GM10266 (cell line): ENCODE results near the gene SUPT4H1.

Experiments used
- DNase-seq: peaks from one replicate; pipeline ENCODE4 v3.0.0; 2012; ENCODE audit errors: extremely low spot score
- CTCF ChIP-seq: IDR thresholded peaks from 2 replicates; pipeline ENCODE4 v1.5.1; 2012; ENCODE audit warnings: mild to moderate bottlenecking, low read depth; ENCODE audit not compliant: control insufficient read depth, insufficient read depth; ENCODE audit errors: missing control alignments

Gene SUPT4H1

DNA sequence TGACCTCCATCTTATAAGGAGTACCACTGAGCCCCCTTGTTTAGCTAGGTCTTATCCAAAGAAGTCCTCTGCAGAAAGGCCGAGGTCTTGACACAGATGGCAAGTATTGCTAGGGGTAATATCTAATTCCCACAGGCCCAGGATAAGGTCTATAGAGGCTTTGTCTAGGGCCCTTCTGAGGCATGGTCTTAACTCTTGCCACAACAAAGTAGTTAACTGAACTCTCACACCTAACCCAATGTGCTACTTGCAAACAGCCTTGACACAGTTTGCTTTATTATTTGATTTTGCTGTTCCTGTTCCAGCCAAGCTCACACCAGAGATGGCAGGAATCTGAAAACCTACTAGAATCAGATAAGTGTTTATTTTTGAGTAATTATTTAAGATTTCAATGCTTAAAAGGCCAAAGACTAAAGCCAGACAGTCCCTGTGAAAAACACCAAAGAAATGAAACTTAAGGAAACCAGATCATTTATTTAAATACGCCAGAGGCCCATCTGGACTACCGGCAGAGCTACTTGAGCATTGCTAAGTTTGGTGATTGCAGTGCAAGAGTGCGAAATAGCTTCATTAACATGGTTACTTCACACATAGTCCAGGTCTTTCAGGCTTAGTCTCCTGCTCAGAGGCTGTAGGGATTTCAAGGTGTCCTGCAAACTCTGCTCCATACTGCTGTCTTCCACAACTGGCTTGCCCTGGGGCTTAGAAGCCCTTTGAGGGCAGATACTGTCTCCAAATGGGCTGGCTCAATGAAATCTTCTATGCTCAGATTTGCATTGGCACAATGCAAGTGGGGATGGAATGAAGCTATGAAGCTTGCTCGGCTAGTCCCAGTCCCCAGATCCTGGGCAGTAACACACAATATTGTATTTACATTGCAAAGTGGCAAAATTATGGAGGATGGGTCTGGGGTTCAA is 28.5 kb upstream of the SUPT4H1 start:
- TF ChIP-seq CTCF, result no peak
- DNase-seq, result no peak

DNA sequence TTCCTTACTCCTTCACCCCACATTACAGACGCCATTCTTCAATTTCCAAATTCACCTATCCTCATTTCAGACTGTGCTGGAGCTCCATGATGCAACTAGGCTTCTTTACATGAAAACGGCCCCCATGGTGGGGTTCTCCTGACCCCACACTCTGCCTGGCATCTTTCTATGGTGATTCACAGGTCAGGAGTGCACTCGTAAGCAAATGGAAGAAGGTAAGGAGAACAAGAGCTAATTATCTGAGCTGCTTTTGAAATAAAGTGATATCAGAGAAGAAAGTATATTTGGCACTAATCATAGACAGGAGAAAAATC is 27.5 kb upstream of the SUPT4H1 start:
- TF ChIP-seq CTCF, result no peak
- DNase-seq, result no peak

DNA sequence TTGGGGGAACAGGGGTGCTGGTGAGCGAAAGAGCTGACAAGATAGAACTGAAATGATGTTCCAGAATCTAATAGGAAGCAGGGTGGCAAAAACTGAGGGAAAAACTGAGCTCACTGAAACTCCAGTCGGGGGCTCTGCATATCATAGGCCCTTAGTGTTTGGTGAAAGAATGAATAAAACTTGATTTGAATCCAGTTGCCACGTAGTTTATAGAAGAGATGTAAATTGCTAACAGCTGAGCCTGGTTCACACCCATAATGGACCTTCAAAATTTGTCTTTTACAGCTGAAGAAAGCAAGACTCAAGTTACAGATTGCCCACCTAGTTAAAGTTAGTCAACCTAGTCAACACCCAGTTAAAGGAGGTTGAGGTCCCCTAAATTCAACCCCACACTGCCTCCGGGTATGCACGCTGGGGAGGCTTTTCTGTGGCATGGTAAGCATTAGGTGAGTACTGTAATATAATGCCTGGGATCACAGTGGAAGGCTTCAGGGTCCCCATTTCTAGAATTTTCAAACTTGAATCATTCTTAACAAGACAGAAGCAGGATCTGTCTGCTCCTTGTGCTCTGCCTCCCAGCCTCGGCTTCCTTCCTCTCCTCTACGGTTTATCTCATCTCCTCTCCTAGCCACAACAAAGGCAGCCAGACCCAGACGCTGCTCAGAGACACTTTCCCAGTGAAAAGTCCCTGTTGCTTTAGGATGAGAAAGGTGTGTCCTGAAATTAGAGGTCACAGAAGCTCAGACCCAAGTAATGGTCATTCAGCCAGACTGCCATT is 26.9 kb upstream of the SUPT4H1 start:
- no peak for DNase-seq
- TF ChIP-seq CTCF, result no peak

DNA sequence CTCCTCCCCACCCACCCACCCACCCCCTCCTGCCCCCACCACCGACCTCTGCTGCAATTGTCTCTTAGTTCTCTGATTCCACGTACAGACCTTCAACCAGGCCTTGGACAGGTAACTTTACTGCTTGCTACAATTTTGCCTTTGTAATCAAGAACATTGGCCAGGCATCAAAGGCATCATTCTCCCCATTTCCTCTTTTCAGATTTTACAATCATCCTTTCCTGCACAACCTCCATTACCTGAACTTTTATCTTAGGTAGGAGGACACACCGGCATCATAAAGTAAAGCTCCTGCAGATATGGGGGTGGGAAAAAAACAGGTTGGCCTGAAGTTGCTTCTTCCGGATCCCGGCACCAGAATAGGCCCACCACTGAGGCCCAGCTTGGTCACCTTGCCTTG is 25.7 kb upstream of the SUPT4H1 start:
- no peak for DNase-seq
- TF ChIP-seq CTCF, result no peak

DNA sequence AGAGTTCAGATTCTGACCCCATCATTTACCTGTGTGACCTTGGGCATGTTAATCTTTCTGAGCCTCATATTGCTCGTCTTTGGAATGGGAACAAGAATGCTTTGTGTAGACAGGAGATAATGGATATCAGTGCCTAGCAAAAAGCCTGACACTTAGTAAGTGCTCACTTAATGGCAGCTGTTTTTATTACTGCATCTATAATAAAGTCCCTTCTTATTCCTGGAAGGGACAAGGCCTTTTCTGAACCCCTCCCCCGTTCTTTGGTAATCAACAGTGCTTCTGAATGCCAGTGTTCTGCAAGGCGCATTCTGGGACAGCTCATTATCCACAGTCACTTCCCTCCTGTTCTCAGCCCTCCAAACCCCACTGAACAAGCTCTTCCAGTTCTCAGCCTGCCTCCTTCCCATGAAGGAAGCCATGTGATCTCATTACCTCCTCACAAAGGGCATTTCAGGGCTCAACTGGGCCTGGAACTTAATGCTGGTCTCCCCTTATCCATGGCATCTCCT is 25.1 kb upstream of the SUPT4H1 start:
- no peak for TF ChIP-seq CTCF
- DNase-seq, result no peak

GRCh38 chr17:58376472-58377000 is 24.5 kb upstream of the SUPT4H1 start:
- TF ChIP-seq CTCF, result no peak
- DNase-seq, result no peak
